ENCODE results near the gene TARS1.

TARS1 gene

GRCh38 chr5:33440482-33441240 lies at the start of gene TARS1:
Gene TARS1, plus strand, starts transcription at chr5:33440965. Its CDS starts 122 bp downstream, at chr5:33441087.
- peak; percentile 99 for DNase-seq

GRCh38 chr5:33398501-33398900 lies 42.3 kb upstream of the TARS1 start:
- no peak for DNase-seq

GRCh38 chr5:33400675-33401074 lies 40.1 kb upstream of the TARS1 start:
- DNase-seq: no peak

- no peak for DNase-seq
Measured at GRCh38 chr5:33401482-33402390, 39.0 kb upstream of the TARS1 start.

- no peak for DNase-seq
Measured at GRCh38 chr5:33403187-33403586, 37.6 kb upstream of the TARS1 start.

- DNase-seq: no peak
Measured at GRCh38 chr5:33408816-33409215, 31.9 kb upstream of the TARS1 start.

GRCh38 chr5:33409435-33410170 lies 31.2 kb upstream of the TARS1 start:
- DNase-seq: no peak

GRCh38 chr5:33410221-33410620 lies 30.5 kb upstream of the TARS1 start:
- DNase-seq: no peak

- no peak for DNase-seq
Measured at GRCh38 chr5:33411498-33411897, 29.3 kb upstream of the TARS1 start.

- DNase-seq: no peak
Measured at GRCh38 chr5:33415811-33416354, 24.9 kb upstream of the TARS1 start.

GRCh38 chr5:33417632-33418031 lies 23.1 kb upstream of the TARS1 start:
- no peak for DNase-seq

GRCh38 chr5:33420946-33421345 lies 19.8 kb upstream of the TARS1 start:
- DNase-seq: no peak

- no peak for DNase-seq
Measured at GRCh38 chr5:33422191-33422590, 18.6 kb upstream of the TARS1 start.

GRCh38 chr5:33423018-33423630 lies 17.6 kb upstream of the TARS1 start:
- no peak for DNase-seq

GRCh38 chr5:33425314-33425713 lies 15.5 kb upstream of the TARS1 start:
- no peak for DNase-seq

- no peak for DNase-seq
Measured at GRCh38 chr5:33430983-33431382, 9.8 kb upstream of the TARS1 start.

- no peak for DNase-seq
Measured at GRCh38 chr5:33432656-33433055, 8.1 kb upstream of the TARS1 start.

GRCh38 chr5:33433303-33434240 lies 7.2 kb upstream of the TARS1 start:
- DNase-seq: no peak

- DNase-seq: peak; percentile 50
Measured at GRCh38 chr5:33435893-33436490, 4.8 kb upstream of the TARS1 start.

- DNase-seq: no peak
Measured at GRCh38 chr5:33438996-33439395, 1.8 kb upstream of the TARS1 start.

- DNase-seq: no peak
Measured at GRCh38 chr5:33439905-33440481, 772 bp upstream of the TARS1 start.

All from NCI-H1105 (cell line).